Left ventricle myocardium inferior (tissue), 1 donor: ENCODE data around the gene PLAAT3. TPM values are rescaled to one million over a fixed set of nuclear protein-coding genes. Genes with fewer than 3 reads are reported as not detected.

ENCODE experiments used
- DNase-seq: peaks from one replicate; pipeline ENCODE4 v3.0.0-alpha.2; 2020
- H3K27ac ChIP-seq: fragments of 200-600 bp; replicated peaks from 2 replicates; pipeline ENCODE4 v1.8.0; 2021
- H3K27me3 ChIP-seq: fragments of 200-600 bp; 2 replicates; pipeline ENCODE4 v1.8.0; 2021; ENCODE audit warnings: low read depth
- H3K36me3 ChIP-seq: fragments of 200-600 bp; 2 replicates; pipeline ENCODE4 v1.8.0; 2021
- H3K4me1 ChIP-seq: fragments of 200-600 bp; 2 replicates; pipeline ENCODE4 v1.8.0; 2021
- H3K4me3 ChIP-seq: fragments of 200-600 bp; 2 replicates; pipeline ENCODE4 v1.8.0; 2021; ENCODE audit warnings: mild to moderate bottlenecking, moderate library complexity
- H3K9me3 ChIP-seq: fragments of 200-600 bp; replicated peaks from 2 replicates; pipeline ENCODE4 v1.8.0; 2021
- CTCF ChIP-seq: fragments of 200-600 bp; IDR thresholded peaks from 2 replicates; pipeline ENCODE4 v1.8.0; 2021; ENCODE audit warnings: antibody characterized with exemption, mild to moderate bottlenecking, borderline replicate concordance
- intact Hi-C: fragments of 100-400 bp; cut with micrococcal nuclease; formaldehyde crosslinking; loops from one replicate; pipeline ENCODE4 v1.11.0; 2022
- total RNA-seq: library from RNA; stranded (reverse); fragmentation: NEBNext Ultra II Directional; extraction: Animal tissue kit (Norgen Biotek cat#: 25700); gene quantifications from one replicate; pipeline ENCODE4 v1.2.1, GENCODE V29; 2021
- donor health status: DM: no; HTN: yes; CAD: no; lungs with severe emphysema.

The PLAAT3 gene
- total RNA-seq, 1 donor from 2014 or later: 144 TPM

- DNase-seq: no peak
- intact Hi-C loops: no loop called here
- Histone ChIP-seq H3K4me1 (peaks cover 40% of the 10 kb centered on the region), H3K4me3 (no peak overlapping the region), H3K27me3 (no peaks in the 10 kb centered on the region), H3K36me3 (no peaks in the 10 kb centered on the region), H3K27ac (no peak overlapping the region), H3K9me3 (no peaks in the 10 kb centered on the region)
- no peak for TF ChIP-seq CTCF
Observed at GRCh38 chr11:63572026-63572688, 42.1 kb downstream of the PLAAT3 start.

GRCh38 chr11:63569570-63569969 is 44.7 kb downstream of the PLAAT3 start:
- Histone ChIP-seq H3K27ac (no peak overlapping the region), H3K27me3 (no peaks in the 10 kb centered on the region), H3K4me1 (peaks cover 32% of the 10 kb centered on the region), H3K36me3 (no peaks in the 10 kb centered on the region), H3K4me3 (no peak overlapping the region), H3K9me3 (no peaks in the 10 kb centered on the region)
- no peak for TF ChIP-seq CTCF
- intact Hi-C loops: no loop called here
- DNase-seq: no peak

GRCh38 chr11:63567044-63567840 is 47.0 kb downstream of the PLAAT3 start:
- peaks cover 22% of the 10 kb centered on the region for H3K4me1 ChIP-seq
- intact Hi-C loops: no loop called here
- DNase-seq: no peak
- no peak overlapping the region for H3K4me3 ChIP-seq
- H3K36me3 ChIP-seq: no peaks in the 10 kb centered on the region
- peak overlapping the region; percentile 80 for H3K27ac ChIP-seq
- no peaks in the 10 kb centered on the region for H3K27me3 ChIP-seq
- TF ChIP-seq CTCF: no peak
- no peaks in the 10 kb centered on the region for H3K9me3 ChIP-seq

GRCh38 chr11:63564784-63565350 is 49.4 kb downstream of the PLAAT3 start:
- TF ChIP-seq CTCF: no peak
- DNase-seq: no peak
- intact Hi-C loops: no loop called here
- H3K4me1 ChIP-seq: peaks cover 26% of the 10 kb centered on the region
- H3K9me3 ChIP-seq: no peaks in the 10 kb centered on the region
- no peaks in the 10 kb centered on the region for H3K27me3 ChIP-seq
- no peak overlapping the region for H3K4me3 ChIP-seq
- H3K27ac ChIP-seq: peak overlapping the region; percentile 80
- H3K36me3 ChIP-seq: no peaks in the 10 kb centered on the region

GRCh38 chr11:63564056-63564774 is 50.0 kb downstream of the PLAAT3 start:
- no peaks in the 10 kb centered on the region for H3K9me3 ChIP-seq
- no peaks in the 10 kb centered on the region for H3K27me3 ChIP-seq
- intact Hi-C loops: no loop called here
- H3K4me3 ChIP-seq: no peak overlapping the region
- no peak overlapping the region for H3K27ac ChIP-seq
- no peak for DNase-seq
- no peak for TF ChIP-seq CTCF
- no peaks in the 10 kb centered on the region for H3K36me3 ChIP-seq
- peaks cover 26% of the 10 kb centered on the region for H3K4me1 ChIP-seq
